ENCODE results near the gene CHMP6. TPM values are rescaled to one million over a fixed set of nuclear protein-coding genes. Genes with fewer than 3 reads are reported as not detected.

CHMP6 gene
- total RNA-seq, 3 donors from 2014 or later = 18.6 to 30.2 (median 27.7) TPM

DNA sequence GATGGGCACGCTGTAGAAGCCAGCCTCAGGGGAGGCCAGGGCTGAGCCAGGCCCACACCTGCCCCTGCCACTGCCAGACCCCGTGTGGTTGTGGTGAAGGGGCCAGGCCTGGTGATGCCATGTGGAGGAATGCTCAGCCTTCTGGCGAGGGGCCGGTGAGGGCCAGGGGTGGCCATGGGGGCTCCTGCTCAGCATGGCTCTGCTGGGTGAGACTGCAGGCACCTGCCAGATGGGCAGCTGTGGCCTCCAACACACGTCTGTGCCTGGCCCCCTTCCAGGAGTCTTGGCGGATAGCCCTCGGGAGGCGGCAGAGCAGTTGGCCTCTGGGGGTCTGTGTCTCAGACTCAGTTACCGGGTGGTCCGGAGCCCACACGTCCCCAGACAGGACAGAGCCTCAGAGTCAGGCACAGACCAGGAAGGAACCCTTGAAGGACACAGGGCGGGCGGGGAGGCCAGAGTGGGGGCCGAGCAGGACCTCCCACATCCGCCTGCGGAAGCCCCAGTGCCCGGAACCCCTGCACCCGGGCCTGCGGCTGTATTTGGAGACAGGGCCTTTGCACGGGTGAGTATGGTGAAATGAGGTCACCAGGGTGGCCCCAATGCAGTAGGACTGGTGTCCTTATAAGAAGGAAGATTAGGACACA is 22.5 kb upstream of the CHMP6 start:
- no peak for DNase-seq (ENCODE audit: low spot score in 2 of 2)
- peaks cover 0 to 3% of the 10 kb centered on the region in 2 donors for H3K4me1 ChIP-seq
- peaks cover 0 to 37% of the 10 kb centered on the region in 2 donors for H3K27me3 ChIP-seq
- TF ChIP-seq POLR2A (IDR thresholded peaks at IDR 0.05) = no peak
- TF ChIP-seq, protein P1, sequence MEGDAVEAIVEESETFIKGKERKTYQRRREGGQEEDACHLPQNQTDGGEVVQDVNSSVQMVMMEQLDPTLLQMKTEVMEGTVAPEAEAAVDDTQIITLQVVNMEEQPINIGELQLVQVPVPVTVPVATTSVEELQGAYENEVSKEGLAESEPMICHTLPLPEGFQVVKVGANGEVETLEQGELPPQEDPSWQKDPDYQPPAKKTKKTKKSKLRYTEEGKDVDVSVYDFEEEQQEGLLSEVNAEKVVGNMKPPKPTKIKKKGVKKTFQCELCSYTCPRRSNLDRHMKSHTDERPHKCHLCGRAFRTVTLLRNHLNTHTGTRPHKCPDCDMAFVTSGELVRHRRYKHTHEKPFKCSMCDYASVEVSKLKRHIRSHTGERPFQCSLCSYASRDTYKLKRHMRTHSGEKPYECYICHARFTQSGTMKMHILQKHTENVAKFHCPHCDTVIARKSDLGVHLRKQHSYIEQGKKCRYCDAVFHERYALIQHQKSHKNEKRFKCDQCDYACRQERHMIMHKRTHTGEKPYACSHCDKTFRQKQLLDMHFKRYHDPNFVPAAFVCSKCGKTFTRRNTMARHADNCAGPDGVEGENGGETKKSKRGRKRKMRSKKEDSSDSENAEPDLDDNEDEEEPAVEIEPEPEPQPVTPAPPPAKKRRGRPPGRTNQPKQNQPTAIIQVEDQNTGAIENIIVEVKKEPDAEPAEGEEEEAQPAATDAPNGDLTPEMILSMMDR (IDR thresholded peaks at IDR 0.05) = no peak
- no peak for TF ChIP-seq POLR2AphosphoS5 (IDR thresholded peaks at IDR 0.05)
- H3K9me3 ChIP-seq = no peaks in the 10 kb centered on the region
- no peaks in the 10 kb centered on the region for H3K36me3 ChIP-seq
- H3K4me3 ChIP-seq = peak overlapping the region in 1 of 3 donors; percentile 33
- H3K27ac ChIP-seq = peak overlapping the region in 1 of 2 donors; percentile 48
- intact Hi-C loops (cut with DNase I; ENCODE audit: low total_unique reads) = loop anchor here (10.0 kb wide), 1 partner anchor 554 kb away; the partner anchor contains the start of gene ENDOV

DNA sequence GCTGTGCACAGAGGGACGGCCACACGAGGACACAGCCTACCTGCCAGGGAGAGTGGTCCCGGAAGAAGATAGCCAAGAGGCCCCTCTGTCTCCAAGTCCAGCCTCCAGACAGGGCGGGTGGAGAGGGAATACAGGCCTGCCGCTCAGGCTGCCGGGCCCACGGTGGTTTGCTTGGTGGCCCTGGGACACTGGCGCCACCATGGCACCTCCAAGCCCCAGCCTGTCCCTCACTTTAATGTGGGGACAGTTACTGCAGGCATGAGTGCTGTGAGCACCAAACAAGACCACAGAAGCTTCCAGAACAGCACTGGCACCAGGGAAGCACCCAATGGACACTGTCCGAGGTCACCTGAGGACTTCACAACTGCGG is 22.0 kb upstream of the CHMP6 start:
- intact Hi-C loops (cut with DNase I; ENCODE audit: low total_unique reads) = loop anchor here (10.0 kb wide), 1 partner anchor 555 kb away; the partner anchor contains the start of gene ENDOV
- no peaks in the 10 kb centered on the region for H3K36me3 ChIP-seq
- no peak for TF ChIP-seq POLR2AphosphoS5 (IDR thresholded peaks at IDR 0.05)
- TF ChIP-seq, protein P1 (IDR thresholded peaks at IDR 0.05) = no peak
- TF ChIP-seq POLR2A (IDR thresholded peaks at IDR 0.05) = no peak
- H3K4me3 ChIP-seq = no peak overlapping the region
- no peaks in the 10 kb centered on the region for H3K9me3 ChIP-seq
- H3K27me3 ChIP-seq = peaks cover 0 to 37% of the 10 kb centered on the region in 2 donors
- H3K27ac ChIP-seq = peak overlapping the region in 1 of 2 donors; percentile 43
- no peak for DNase-seq (ENCODE audit: low spot score in 2 of 2)
- peaks cover 0 to 3% of the 10 kb centered on the region in 2 donors for H3K4me1 ChIP-seq

GRCh38 chr17:80970044-80970761 is 21.4 kb upstream of the CHMP6 start:
- Histone ChIP-seq H3K4me3 (no peak overlapping the region), H3K27ac (no peak overlapping the region), H3K9me3 (no peaks in the 10 kb centered on the region), H3K36me3 (no peaks in the 10 kb centered on the region), H3K27me3 (peaks cover 0 to 37% of the 10 kb centered on the region in 2 donors), H3K4me1 (peaks cover 0 to 3% of the 10 kb centered on the region in 2 donors)
- intact Hi-C loops (cut with DNase I; ENCODE audit: low total_unique reads) = no loop called here
- no peak for DNase-seq (ENCODE audit: low spot score in 2 of 2)
- TF ChIP-seq POLR2A (IDR thresholded peaks at IDR 0.05) (no peak), POLR2AphosphoS5 (IDR thresholded peaks at IDR 0.05) (no peak)
- TF ChIP-seq, protein P1 (IDR thresholded peaks at IDR 0.05) = peak in 2 of 3 donors; percentile 41 to 48

GRCh38 chr17:80970762-80971703 is 20.6 kb upstream of the CHMP6 start:
- TF ChIP-seq, protein P1 (IDR thresholded peaks at IDR 0.05) = peak in 1 of 3 donors; percentile 1
- TF ChIP-seq POLR2A (IDR thresholded peaks at IDR 0.05) = no peak
- no peak for TF ChIP-seq POLR2AphosphoS5 (IDR thresholded peaks at IDR 0.05)
- intact Hi-C loops (cut with DNase I; ENCODE audit: low total_unique reads) = no loop called here
- Histone ChIP-seq H3K4me1 (peaks cover 0 to 3% of the 10 kb centered on the region in 2 donors), H3K9me3 (no peaks in the 10 kb centered on the region), H3K27ac (no peak overlapping the region), H3K27me3 (peaks cover 0 to 37% of the 10 kb centered on the region in 2 donors), H3K36me3 (no peaks in the 10 kb centered on the region), H3K4me3 (no peak overlapping the region)
- no peak for DNase-seq (ENCODE audit: low spot score in 2 of 2)

Measured in breast epithelium (tissue), 4 donors.